BLaER1 treated with 17β-estradiol and CSF1 and Interleukin-3, amounts not matched to agents 10 nM and 100 nM (cell line): ENCODE results near the gene SLC19A3.
"Not testable (repeated sequence)": the region's sequence is repeated elsewhere in the genome, so short reads cannot be mapped to it uniquely, and the experiment has no call there.

ENCODE experiments used
- H3K27ac ChIP-seq, 11 experiments: shearing (Covaris generic); formaldehyde crosslinking; 2 replicates each; pipeline ENCODE4 v1.8.1; 2022
- H3K27me3 ChIP-seq, 11 experiments: shearing (Covaris generic); formaldehyde crosslinking; 2 replicates each; pipeline ENCODE4 v1.8.1; 2022
- H3K36me3 ChIP-seq, 11 experiments: shearing (Covaris generic); formaldehyde crosslinking; 2 replicates each; pipeline ENCODE4 v1.8.1; 2022
- H3K4me1 ChIP-seq, 10 experiments: shearing (Covaris generic); formaldehyde crosslinking; 2 replicates each; pipeline ENCODE4 v1.8.1; 2022
- H3K4me2 ChIP-seq, 11 experiments: shearing (Covaris generic); formaldehyde crosslinking; 2 replicates each; pipeline ENCODE4 v1.8.1; 2022
- H3K4me3 ChIP-seq, 10 experiments: shearing (Covaris generic); formaldehyde crosslinking; 2 replicates each; pipeline ENCODE4 v1.8.1; 2022
- H3K9ac ChIP-seq, 11 experiments: shearing (Covaris generic); formaldehyde crosslinking; 2 replicates each; pipeline ENCODE4 v1.8.1; 2022
- H3K9me3 ChIP-seq, 11 experiments: shearing (Covaris generic); formaldehyde crosslinking; replicated peaks in 1 of 11; 2 replicates each; pipeline ENCODE4 v1.8.1; 2022
- H4K20me1 ChIP-seq, 11 experiments: shearing (Covaris generic); formaldehyde crosslinking; 2 replicates each; pipeline ENCODE4 v1.8.1; 2022
- Cebpa-rat ChIP-seq, 11 experiments: shearing (Covaris generic); IDR thresholded peaks; 2 replicates each; pipeline ENCODE4 v1.8.1; 2022

SLC19A3 gene

GRCh38 chr2:227706859-227707258 is 11.0 kb downstream of the SLC19A3 start:
- Histone ChIP-seq H3K4me1 (no peaks in the 10 kb centered on the region), H3K27me3 (no peaks in the 10 kb centered on the region), H3K9me3 (peaks cover 0 to 7% (median 0%) of the 10 kb centered on the region in 11 experiments; a peak in 1 of 22 replicates), H3K4me2 (no peak overlapping the region), H3K36me3 (no peaks in the 10 kb centered on the region), H3K4me3 (no peak overlapping the region), H3K9ac (no peak overlapping the region), H4K20me1 (no peaks in the 10 kb centered on the region), H3K27ac (no peak overlapping the region)
- TF ChIP-seq Cebpa-rat (IDR thresholded peaks at IDR 0.05): no peak

- no peak for TF ChIP-seq Cebpa-rat (IDR thresholded peaks at IDR 0.05)
- H3K36me3 ChIP-seq: no peaks in the 10 kb centered on the region
- no peak overlapping the region for H3K9ac ChIP-seq
- H3K4me1 ChIP-seq: peaks cover 0 to 5% (median 1%) of the 10 kb centered on the region in 10 experiments; a peak in 9 of 20 replicates
- H3K27ac ChIP-seq: no peak overlapping the region
- H3K4me2 ChIP-seq: no peak overlapping the region
- H3K9me3 ChIP-seq: peaks cover 0 to 7% (median 0%) of the 10 kb centered on the region in 11 experiments; a peak in 1 of 22 replicates
- H3K4me3 ChIP-seq: no peak overlapping the region
- no peaks in the 10 kb centered on the region for H3K27me3 ChIP-seq
- no peaks in the 10 kb centered on the region for H4K20me1 ChIP-seq
Observed at GRCh38 chr2:227703961-227704360, 13.9 kb downstream of the SLC19A3 start.

DNA sequence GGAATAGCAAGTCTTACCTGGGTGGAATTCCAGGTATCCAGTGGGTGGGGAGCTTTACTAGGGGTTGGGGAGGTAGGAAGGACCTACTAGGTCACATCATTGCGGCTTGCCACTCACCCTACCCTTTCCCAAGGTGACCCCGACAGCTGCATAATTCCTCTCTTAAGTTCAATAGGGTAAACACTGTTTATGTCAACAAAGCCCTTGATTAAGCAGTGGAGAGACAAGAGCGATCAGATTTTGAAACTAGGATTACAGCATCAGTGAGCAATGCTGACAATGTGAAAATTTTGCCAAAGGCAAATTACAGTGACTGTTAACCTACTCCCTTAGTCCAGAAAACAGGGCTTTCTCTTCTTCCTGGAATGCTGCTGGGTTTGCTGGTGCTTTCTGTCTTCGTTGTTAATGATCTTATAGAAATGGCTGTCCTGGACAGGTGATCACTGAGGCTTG is 14.5 kb downstream of the SLC19A3 start:
- peaks cover 0 to 7% (median 0%) of the 10 kb centered on the region in 11 experiments; a peak in 1 of 22 replicates for H3K9me3 ChIP-seq
- peaks cover 0 to 11% (median 4%) of the 10 kb centered on the region in 10 experiments; a peak in 9 of 20 replicates for H3K4me1 ChIP-seq
- no peaks in the 10 kb centered on the region for H3K27me3 ChIP-seq
- H3K36me3 ChIP-seq: no peaks in the 10 kb centered on the region
- no peaks in the 10 kb centered on the region for H4K20me1 ChIP-seq
- no peak overlapping the region for H3K4me3 ChIP-seq
- no peak overlapping the region for H3K27ac ChIP-seq
- no peak overlapping the region for H3K9ac ChIP-seq
- no peak overlapping the region for H3K4me2 ChIP-seq
- no peak for TF ChIP-seq Cebpa-rat (IDR thresholded peaks at IDR 0.05)

DNA sequence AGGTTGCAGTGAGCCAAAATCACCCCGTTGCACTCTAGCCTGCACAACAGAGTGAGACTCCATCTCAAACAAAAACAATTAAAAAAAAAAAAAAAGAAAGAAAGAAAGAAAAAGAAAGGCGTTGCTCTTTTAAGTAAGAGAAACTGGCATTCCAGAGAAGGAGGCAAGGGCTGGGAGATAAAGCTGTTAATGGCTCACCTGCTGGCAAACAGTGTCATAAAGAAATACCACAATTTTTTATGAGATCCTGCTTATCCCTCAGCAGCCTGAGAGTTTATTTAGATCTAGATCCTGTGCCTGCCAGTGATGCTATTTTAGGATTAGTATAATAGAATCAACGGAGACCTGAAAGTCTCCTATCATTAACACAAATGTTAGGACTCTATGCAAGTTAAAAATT is 16.3 kb downstream of the SLC19A3 start:
- H3K4me3 ChIP-seq: no peak overlapping the region
- no peaks in the 10 kb centered on the region for H3K27me3 ChIP-seq
- TF ChIP-seq Cebpa-rat (IDR thresholded peaks at IDR 0.05): no peak
- H3K36me3 ChIP-seq: no peaks in the 10 kb centered on the region
- no peaks in the 10 kb centered on the region for H4K20me1 ChIP-seq
- peaks cover 0 to 7% (median 0%) of the 10 kb centered on the region in 11 experiments; a peak in 1 of 22 replicates for H3K9me3 ChIP-seq
- no peak overlapping the region for H3K27ac ChIP-seq
- H3K4me2 ChIP-seq: no peak overlapping the region
- H3K4me1 ChIP-seq: peaks cover 0 to 13% (median 9%) of the 10 kb centered on the region in 10 experiments; a peak in 14 of 20 replicates
- no peak overlapping the region for H3K9ac ChIP-seq

- no peak overlapping the region for H3K4me3 ChIP-seq
- H3K9ac ChIP-seq: no peak overlapping the region
- no peak for TF ChIP-seq Cebpa-rat (IDR thresholded peaks at IDR 0.05)
- no peaks in the 10 kb centered on the region for H3K27me3 ChIP-seq
- H4K20me1 ChIP-seq: no peaks in the 10 kb centered on the region
- H3K36me3 ChIP-seq: no peaks in the 10 kb centered on the region
- peak overlapping the region in 3 of 11 experiments; percentile 43 to 62 (median 59); a peak in 5 of 22 replicates for H3K4me2 ChIP-seq
- H3K27ac ChIP-seq: no peak overlapping the region
- H3K9me3 ChIP-seq: peaks cover 0 to 1% (median 0%) of the 10 kb centered on the region in 11 experiments; a peak in 1 of 22 replicates
- H3K4me1 ChIP-seq: peaks cover 0 to 13% (median 10%) of the 10 kb centered on the region in 10 experiments; a peak in 14 of 20 replicates
Observed at GRCh38 chr2:227696990-227697679, 20.7 kb downstream of the SLC19A3 start.

- no peaks in the 10 kb centered on the region for H4K20me1 ChIP-seq
- no peaks in the 10 kb centered on the region for H3K9me3 ChIP-seq
- no peak overlapping the region for H3K9ac ChIP-seq
- no peaks in the 10 kb centered on the region for H3K4me1 ChIP-seq
- TF ChIP-seq Cebpa-rat (IDR thresholded peaks at IDR 0.05): peak in 2 of 11 experiments; percentile 14 to 51; a peak in 2 of 22 replicates
- H3K27ac ChIP-seq: no peak overlapping the region
- no peaks in the 10 kb centered on the region for H3K27me3 ChIP-seq
- H3K4me3 ChIP-seq: no peak overlapping the region
- no peaks in the 10 kb centered on the region for H3K36me3 ChIP-seq
- no peak overlapping the region for H3K4me2 ChIP-seq
Observed at GRCh38 chr2:227687189-227687588, 30.6 kb downstream of the SLC19A3 start.

- Histone ChIP-seq H3K4me2 (no peak overlapping the region), H3K4me1 (no peaks in the 10 kb centered on the region), H3K9ac (no peak overlapping the region), H3K36me3 (no peaks in the 10 kb centered on the region), H3K27ac (no peak overlapping the region), H4K20me1 (no peaks in the 10 kb centered on the region), H3K27me3 (no peaks in the 10 kb centered on the region), H3K9me3 (no peaks in the 10 kb centered on the region), H3K4me3 (no peak overlapping the region)
- TF ChIP-seq Cebpa-rat (IDR thresholded peaks at IDR 0.05): no peak
Observed at GRCh38 chr2:227684258-227684657, 33.6 kb downstream of the SLC19A3 start.

DNA sequence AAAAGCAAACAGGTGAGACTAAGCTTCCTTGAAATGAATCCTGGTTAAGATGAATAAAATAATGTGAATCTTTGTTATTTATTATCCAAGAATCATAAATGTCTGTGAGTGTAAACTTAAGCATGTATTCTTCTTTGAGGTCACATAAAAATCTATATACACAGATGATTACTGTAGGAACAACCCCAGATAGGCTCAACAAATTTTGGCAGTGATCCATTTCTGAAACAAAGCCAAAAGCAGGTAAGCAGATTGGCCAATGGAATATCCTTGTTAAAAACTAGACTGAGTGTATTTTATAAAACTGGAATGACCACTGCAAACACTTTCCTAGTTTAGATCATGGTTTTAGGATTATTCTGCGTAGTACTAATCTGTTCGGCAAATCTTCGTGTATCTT is 39.9 kb downstream of the SLC19A3 start:
- Histone ChIP-seq H3K9ac (no peak overlapping the region), H3K36me3 (no peaks in the 10 kb centered on the region), H3K27me3 (no peaks in the 10 kb centered on the region), H3K9me3 (peaks cover 0 to 5% (median 0%) of the 10 kb centered on the region in 11 experiments; a peak in 2 of 22 replicates), H3K4me1 (peaks cover 0 to 8% (median 0%) of the 10 kb centered on the region in 10 experiments; a peak in 4 of 20 replicates), H4K20me1 (no peaks in the 10 kb centered on the region), H3K4me2 (no peak overlapping the region), H3K4me3 (no peak overlapping the region), H3K27ac (no peak overlapping the region)
- no peak for TF ChIP-seq Cebpa-rat (IDR thresholded peaks at IDR 0.05)

DNA sequence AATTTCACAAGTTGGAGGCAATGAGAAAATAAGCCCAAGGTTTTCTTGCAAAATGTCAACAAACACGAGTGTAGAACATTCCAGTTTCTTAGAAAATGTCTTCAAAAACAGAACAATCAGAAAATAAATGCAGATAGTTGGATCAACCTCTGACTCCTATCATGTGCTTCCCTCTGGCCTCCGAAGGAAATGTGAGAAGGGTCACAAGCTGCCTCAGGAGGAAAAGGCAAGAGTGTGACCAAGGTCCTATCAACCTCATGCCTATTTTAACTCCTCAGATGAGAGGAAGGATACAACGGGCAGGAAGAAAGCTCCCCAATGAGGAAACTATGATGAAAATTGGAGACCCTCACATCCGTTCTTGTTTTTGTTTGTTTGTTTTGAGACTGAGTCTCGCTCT is 43.3 kb downstream of the SLC19A3 start:
- no peak overlapping the region for H3K27ac ChIP-seq
- H3K36me3 ChIP-seq: no peaks in the 10 kb centered on the region

DNA sequence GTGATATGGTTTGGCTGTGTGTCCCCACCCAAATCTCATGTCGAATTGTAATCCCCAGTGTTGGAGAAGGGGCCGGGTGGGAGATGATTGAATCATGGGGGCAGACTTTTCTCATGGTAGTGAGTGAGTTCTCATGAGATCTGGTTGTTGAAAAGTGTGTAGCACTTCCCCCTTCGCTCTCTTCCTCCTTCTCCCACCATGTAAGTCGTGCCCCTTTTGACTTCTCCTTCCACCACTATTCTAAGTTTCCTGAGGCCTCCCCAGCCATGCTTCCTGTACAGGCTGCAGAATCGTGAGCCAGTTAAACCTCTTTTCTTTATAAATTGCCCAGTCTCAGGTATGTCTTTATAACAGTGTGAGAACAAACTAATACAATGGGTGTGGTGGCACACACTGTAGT is 44.2 kb downstream of the SLC19A3 start:
- not testable (repeated sequence) for H3K27ac ChIP-seq, H3K9ac ChIP-seq, H3K4me1 ChIP-seq, H3K4me3 ChIP-seq, H3K9me3 ChIP-seq, H4K20me1 ChIP-seq, H3K36me3 ChIP-seq, H3K27me3 ChIP-seq
- H3K4me2 ChIP-seq: peak overlapping the region in 4 of 11 experiments; percentile 2 to 35 (median 15); a peak in 4 of 22 replicates

More for the DNA sequence above, 43.3 kb downstream of the SLC19A3 start:
- H3K4me2 ChIP-seq: peak overlapping the region in 1 of 11 experiments; percentile 16; a peak in 2 of 22 replicates
- H4K20me1 ChIP-seq: no peaks in the 10 kb centered on the region
- no peaks in the 10 kb centered on the region for H3K27me3 ChIP-seq
- H3K9me3 ChIP-seq: peaks cover 0 to 5% (median 0%) of the 10 kb centered on the region in 11 experiments; a peak in 2 of 22 replicates
- peaks cover 0 to 8% (median 0%) of the 10 kb centered on the region in 10 experiments; a peak in 4 of 20 replicates for H3K4me1 ChIP-seq
- H3K4me3 ChIP-seq: no peak overlapping the region
- H3K9ac ChIP-seq: no peak overlapping the region
- TF ChIP-seq Cebpa-rat (IDR thresholded peaks at IDR 0.05): no peak
